Glutamatergic neuron (in vitro differentiated cells): ENCODE measurements around the gene TEAD3. TPM values are rescaled to one million over a fixed set of nuclear protein-coding genes. Genes with fewer than 3 reads are reported as not detected.
"Not testable (repeated sequence)": the region's sequence is repeated elsewhere in the genome, so short reads cannot be mapped to it uniquely, and the experiment has no call there.

ENCODE experiments used
- DNase-seq: peaks from one replicate; pipeline ENCODE4 v3.0.0; 2022
- H3K27ac Mint-ChIP-seq: one replicate; pipeline ENCODE4 v1.8.0; 2020; ENCODE audit warnings: mild to moderate bottlenecking, mixed read lengths, inconsistent platforms; ENCODE audit not compliant: unreplicated experiment
- H3K27me3 Mint-ChIP-seq: one replicate; pipeline ENCODE4 v1.8.0; 2020; ENCODE audit warnings: mild to moderate bottlenecking, moderate library complexity, mixed read lengths, inconsistent platforms; ENCODE audit not compliant: unreplicated experiment
- H3K36me3 Mint-ChIP-seq: one replicate; pipeline ENCODE4 v1.8.0; 2020; ENCODE audit warnings: mild to moderate bottlenecking, mixed read lengths, inconsistent platforms; ENCODE audit not compliant: unreplicated experiment
- H3K4me1 Mint-ChIP-seq: one replicate; pipeline ENCODE4 v1.8.0; 2020; ENCODE audit warnings: mild to moderate bottlenecking, low read depth, mixed read lengths, inconsistent platforms; ENCODE audit not compliant: unreplicated experiment
- H3K4me3 Mint-ChIP-seq: one replicate; pipeline ENCODE4 v1.8.0; 2020; ENCODE audit warnings: mild to moderate bottlenecking, mixed read lengths, inconsistent platforms; ENCODE audit not compliant: unreplicated experiment
- H3K9me3 Mint-ChIP-seq: one replicate; pipeline ENCODE4 v1.8.0; 2020; ENCODE audit warnings: mild to moderate bottlenecking, moderate library complexity, mixed read lengths, inconsistent platforms; ENCODE audit not compliant: unreplicated experiment
- total RNA-seq: library from RNA; stranded (reverse); fragmentation: NEBNext Ultra II Directional; extraction: Animal tissue kit (Norgen Biotek cat#: 25700); gene quantifications from one replicate; pipeline ENCODE4 v1.2.1, GENCODE V29; 2021; ENCODE audit not compliant: unreplicated experiment
- TF ChIP-seq, protein P1 (sequence below): fragments of 200-600 bp; sonication (generic); IDR thresholded peaks from one replicate; pipeline ENCODE4 v1.5.0; 2021; ENCODE audit not compliant: partially characterized antibody, unreplicated experiment

TEAD3 gene
- total RNA-seq, 1 donor from 2014 or later: 50.0 TPM

DNA sequence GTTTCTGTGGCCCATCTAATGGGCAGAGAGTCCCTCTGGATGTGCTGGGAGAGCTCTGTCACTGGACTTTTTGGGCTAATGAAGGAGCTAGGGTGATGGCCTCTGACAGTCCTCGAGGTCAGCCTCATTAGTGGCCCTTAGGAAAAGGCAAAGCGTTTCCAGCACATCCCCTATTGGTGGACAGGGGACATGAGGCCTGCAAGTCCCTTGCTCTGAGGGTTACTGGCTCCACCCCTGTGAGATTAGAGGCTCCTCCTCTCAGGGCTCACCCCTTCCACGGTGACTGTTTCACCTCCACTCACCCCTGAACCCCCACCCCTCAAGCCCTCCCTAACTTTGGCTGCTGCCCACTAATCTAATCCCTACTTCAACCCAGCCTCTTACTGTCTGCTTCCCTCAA is 57.6 kb downstream of the TEAD3 start:
- no peaks in the 10 kb centered on the region for H3K36me3 Mint-ChIP-seq
- no peaks in the 10 kb centered on the region for H3K4me1 Mint-ChIP-seq
- no peaks in the 10 kb centered on the region for H3K9me3 Mint-ChIP-seq
- H3K4me3 Mint-ChIP-seq: no peak overlapping the region
- TF ChIP-seq, protein P1, sequence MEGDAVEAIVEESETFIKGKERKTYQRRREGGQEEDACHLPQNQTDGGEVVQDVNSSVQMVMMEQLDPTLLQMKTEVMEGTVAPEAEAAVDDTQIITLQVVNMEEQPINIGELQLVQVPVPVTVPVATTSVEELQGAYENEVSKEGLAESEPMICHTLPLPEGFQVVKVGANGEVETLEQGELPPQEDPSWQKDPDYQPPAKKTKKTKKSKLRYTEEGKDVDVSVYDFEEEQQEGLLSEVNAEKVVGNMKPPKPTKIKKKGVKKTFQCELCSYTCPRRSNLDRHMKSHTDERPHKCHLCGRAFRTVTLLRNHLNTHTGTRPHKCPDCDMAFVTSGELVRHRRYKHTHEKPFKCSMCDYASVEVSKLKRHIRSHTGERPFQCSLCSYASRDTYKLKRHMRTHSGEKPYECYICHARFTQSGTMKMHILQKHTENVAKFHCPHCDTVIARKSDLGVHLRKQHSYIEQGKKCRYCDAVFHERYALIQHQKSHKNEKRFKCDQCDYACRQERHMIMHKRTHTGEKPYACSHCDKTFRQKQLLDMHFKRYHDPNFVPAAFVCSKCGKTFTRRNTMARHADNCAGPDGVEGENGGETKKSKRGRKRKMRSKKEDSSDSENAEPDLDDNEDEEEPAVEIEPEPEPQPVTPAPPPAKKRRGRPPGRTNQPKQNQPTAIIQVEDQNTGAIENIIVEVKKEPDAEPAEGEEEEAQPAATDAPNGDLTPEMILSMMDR: no peak
- no peaks in the 10 kb centered on the region for H3K27me3 Mint-ChIP-seq
- H3K27ac Mint-ChIP-seq: no peak overlapping the region
- DNase-seq: no peak

DNA sequence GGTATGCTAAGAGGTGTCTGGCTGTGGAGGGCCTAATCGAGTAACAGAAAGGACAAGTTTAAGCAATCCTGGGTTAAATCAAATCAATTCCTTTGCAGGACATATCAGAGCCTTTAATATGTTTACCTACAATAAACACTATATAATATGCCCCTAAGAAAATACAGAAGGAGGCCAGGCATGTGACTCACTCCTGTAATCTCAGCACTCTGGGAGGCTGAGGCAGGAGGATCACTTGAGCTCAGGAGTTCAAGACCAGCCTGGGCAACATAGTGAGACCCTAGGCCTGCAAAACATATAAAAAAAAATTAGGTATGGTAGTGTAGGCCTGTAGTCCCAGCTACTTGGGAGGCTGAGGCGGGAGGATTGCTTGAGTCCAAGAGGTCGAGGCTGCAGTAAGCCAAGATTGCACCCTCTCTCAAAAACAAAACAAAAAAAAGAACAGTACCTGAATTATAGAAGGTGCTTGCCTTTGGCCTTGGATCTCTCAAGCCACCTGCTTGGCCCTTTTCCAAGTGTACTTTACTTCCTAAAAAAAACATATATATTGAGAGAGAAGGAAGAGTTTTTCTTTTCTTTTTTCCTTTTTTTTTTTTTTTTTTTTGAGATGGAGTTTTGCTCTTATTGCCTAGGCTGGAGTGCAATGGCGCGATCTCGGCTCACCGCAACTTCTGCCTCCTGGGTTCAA is 58.4 kb downstream of the TEAD3 start:
- not testable (repeated sequence) for H3K27me3 Mint-ChIP-seq, H3K4me1 Mint-ChIP-seq, H3K36me3 Mint-ChIP-seq, H3K9me3 Mint-ChIP-seq, DNase-seq, H3K4me3 Mint-ChIP-seq, H3K27ac Mint-ChIP-seq

DNA sequence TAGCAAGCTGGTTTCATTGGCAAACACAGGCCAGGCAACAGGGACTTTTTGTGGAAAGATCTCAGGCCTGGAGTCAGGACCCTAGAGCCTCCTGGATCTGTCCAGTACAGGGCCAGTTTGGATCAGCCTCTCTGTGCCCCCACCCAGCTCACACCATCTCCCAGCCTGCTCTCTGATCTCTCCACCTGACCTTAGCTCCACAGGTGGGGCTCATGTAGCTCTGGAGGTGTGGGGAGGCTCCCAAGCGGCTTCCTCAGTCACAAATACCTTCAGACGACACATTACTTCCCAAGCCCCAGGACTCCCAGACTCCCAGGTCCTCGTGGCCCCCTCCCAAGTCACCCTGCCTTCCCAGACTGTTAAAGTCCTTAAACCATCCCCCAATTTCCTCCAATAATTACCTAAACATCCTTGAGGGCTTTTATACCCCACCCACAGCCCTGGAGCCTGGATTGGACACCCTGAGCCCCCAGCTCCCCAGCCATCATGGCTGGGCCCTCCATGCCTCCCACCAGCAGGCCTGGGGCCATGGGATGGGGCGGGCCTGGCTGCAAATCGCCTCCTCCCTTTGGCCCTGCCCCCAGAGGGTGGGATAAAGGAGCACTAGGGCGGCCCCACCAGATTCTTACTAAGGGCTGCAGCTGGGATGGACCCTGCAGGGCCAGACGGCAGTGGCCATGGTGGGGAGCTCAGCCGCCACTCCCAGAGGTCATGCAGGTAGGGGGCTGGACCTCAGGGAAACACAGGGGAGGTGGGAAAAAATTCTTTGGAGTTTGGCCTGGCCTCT is 60.6 kb downstream of the TEAD3 start:
- Mint-ChIP-seq H3K4me1 (no peaks in the 10 kb centered on the region), H3K27me3 (no peaks in the 10 kb centered on the region), H3K9me3 (no peaks in the 10 kb centered on the region), H3K4me3 (no peak overlapping the region), H3K27ac (no peak overlapping the region), H3K36me3 (no peaks in the 10 kb centered on the region)
- no peak for DNase-seq
- TF ChIP-seq, protein P1: no peak

DNA sequence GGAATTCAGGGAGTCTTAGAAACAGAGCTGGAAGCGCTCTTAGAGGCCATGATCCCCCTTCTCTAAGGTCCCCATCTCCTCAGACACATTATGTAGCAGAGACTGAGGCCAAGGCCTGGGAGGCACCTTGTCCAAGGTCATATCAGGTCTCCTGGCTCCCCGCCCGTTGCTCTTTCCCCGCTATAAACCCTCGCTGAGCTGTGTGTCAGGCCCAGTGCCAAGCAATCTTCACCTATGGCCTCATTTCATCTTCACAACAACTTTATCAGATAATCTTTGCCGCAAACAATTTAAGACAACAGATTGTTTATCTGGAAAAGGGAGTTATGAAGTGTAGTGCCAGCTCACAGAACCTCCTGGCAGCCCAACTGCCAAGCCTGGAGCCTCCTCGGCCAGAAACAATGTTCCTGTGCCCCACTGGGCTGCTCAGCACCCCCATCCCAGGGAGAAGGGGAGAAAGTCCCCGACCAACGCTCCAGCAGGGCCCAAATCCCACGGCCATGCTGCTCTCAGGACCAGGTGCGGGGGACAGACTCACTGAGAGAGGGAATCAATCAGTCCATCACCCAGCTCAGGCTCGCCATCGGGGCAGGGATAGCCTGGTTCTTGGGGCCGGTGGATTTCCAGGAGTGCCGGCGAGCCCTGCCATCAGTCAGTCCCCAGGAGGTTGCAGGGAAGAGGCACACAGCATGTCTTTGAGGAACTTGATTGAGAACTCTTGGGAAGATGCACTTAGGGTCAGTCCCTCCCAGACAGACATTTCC is 61.6 kb downstream of the TEAD3 start:
- no peak overlapping the region for H3K27ac Mint-ChIP-seq
- H3K9me3 Mint-ChIP-seq: no peaks in the 10 kb centered on the region
- TF ChIP-seq, protein P1: no peak

DNA sequence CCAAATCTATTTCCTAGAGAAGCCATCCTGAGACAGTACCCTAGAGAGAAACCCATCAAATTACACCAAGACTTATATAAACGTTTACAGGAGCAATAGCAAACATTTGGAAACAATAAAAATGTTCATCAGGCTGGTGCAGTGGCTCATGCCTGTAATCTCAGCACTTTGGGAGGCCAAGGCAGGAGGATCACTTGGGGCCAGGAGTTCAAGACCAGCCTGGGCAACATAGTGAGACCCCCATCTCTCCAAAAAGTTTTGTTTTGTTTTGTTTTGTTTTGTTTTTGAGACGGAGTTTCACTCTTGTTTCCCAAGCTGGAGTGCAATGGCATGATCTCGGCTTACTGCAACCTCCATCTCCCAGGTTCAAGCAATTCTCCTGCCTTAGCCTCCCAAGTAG is 64.2 kb downstream of the TEAD3 start:
- not testable (repeated sequence) for DNase-seq, H3K4me3 Mint-ChIP-seq, H3K9me3 Mint-ChIP-seq, H3K4me1 Mint-ChIP-seq, H3K27ac Mint-ChIP-seq, H3K27me3 Mint-ChIP-seq
- peaks cover 13% of the 10 kb centered on the region for H3K36me3 Mint-ChIP-seq

More for the DNA sequence above, 61.6 kb downstream of the TEAD3 start:
- DNase-seq: no peak
- Mint-ChIP-seq H3K27me3 (no peaks in the 10 kb centered on the region), H3K4me3 (no peak overlapping the region), H3K36me3 (no peaks in the 10 kb centered on the region), H3K4me1 (no peaks in the 10 kb centered on the region)
